H9 (cell line): ENCODE measurements around the gene THY1. TPM values are rescaled to one million over a fixed set of nuclear protein-coding genes. Genes with fewer than 3 reads are reported as not detected.

Source experiments
- DNase-seq: peaks from one replicate; pipeline ENCODE4 v3.0.0-alpha.2; 2017
- H2AFZ ChIP-seq: one replicate; pipeline ENCODE4 v1.6.1; 2013; ENCODE audit warnings: mild to moderate bottlenecking, low read length, control low read depth, moderate library complexity
- H2AK5ac ChIP-seq: 2 replicates; pipeline ENCODE4 v1.6.1; 2013; ENCODE audit warnings: low read length, control low read depth, mixed read lengths; ENCODE audit not compliant: insufficient read length
- H2BK120ac ChIP-seq: one replicate; pipeline ENCODE4 v1.6.1; 2013; ENCODE audit warnings: low read depth, mild to moderate bottlenecking, low read length, control low read depth, inconsistent platforms; ENCODE audit not compliant: poor library complexity, severe bottlenecking
- H2BK12ac ChIP-seq: 2 replicates; pipeline ENCODE4 v1.6.1; 2013; ENCODE audit warnings: low read length, control low read depth, mixed read lengths, low read depth; ENCODE audit not compliant: insufficient read length
- H2BK15ac ChIP-seq: 2 replicates; pipeline ENCODE4 v1.6.1; 2013; ENCODE audit warnings: low read depth, low read length, control low read depth
- H2BK20ac ChIP-seq: one replicate; pipeline ENCODE4 v1.6.1; 2013; ENCODE audit warnings: low read depth, mild to moderate bottlenecking, low read length, control low read depth, inconsistent platforms; ENCODE audit not compliant: poor library complexity, severe bottlenecking
- H2BK5ac ChIP-seq: 2 replicates; pipeline ENCODE4 v1.6.1; 2013; ENCODE audit warnings: low read length, control low read depth, mixed read lengths; ENCODE audit not compliant: insufficient read length
- H3K14ac ChIP-seq: 2 replicates; pipeline ENCODE4 v1.6.1; 2013; ENCODE audit warnings: low read length, control low read depth; ENCODE audit not compliant: insufficient read depth
- H3K18ac ChIP-seq: 2 replicates; pipeline ENCODE4 v1.6.1; 2013; ENCODE audit warnings: low read depth, mild to moderate bottlenecking, mixed read lengths, low read length, control low read depth; ENCODE audit not compliant: insufficient read length
- H3K23ac ChIP-seq: 2 replicates; pipeline ENCODE4 v1.6.1; 2013; ENCODE audit warnings: low read length, control low read depth, mixed read lengths, low read depth; ENCODE audit not compliant: insufficient read length
- H3K23me2 ChIP-seq: 2 replicates; pipeline ENCODE4 v1.6.1; 2013; ENCODE audit warnings: low read depth, mild to moderate bottlenecking, mixed read lengths, low read length, control low read depth; ENCODE audit not compliant: insufficient read length, poor library complexity, severe bottlenecking
- H3K27ac ChIP-seq: 2 replicates; pipeline ENCODE4 v1.5.1; 2013; ENCODE audit warnings: low read length, control low read depth, mixed read lengths, low read depth; ENCODE audit not compliant: insufficient read length
- H3K27me3 ChIP-seq: 2 replicates; pipeline ENCODE4 v1.6.1; 2013; ENCODE audit warnings: low read length, control low read depth, inconsistent platforms; ENCODE audit not compliant: insufficient read depth
- H3K4ac ChIP-seq: 2 replicates; pipeline ENCODE4 v1.6.1; 2013; ENCODE audit warnings: low read depth, mild to moderate bottlenecking, control low read depth, inconsistent platforms, low read length, moderate library complexity
- H3K4me1 ChIP-seq: 2 replicates; pipeline ENCODE4 v1.6.1; 2013; ENCODE audit warnings: low read length, control low read depth, inconsistent platforms; ENCODE audit not compliant: insufficient read depth
- H3K4me2 ChIP-seq: 2 replicates; pipeline ENCODE4 v1.6.1; 2013; ENCODE audit warnings: low read length, control low read depth, mixed read lengths; ENCODE audit not compliant: insufficient read length, insufficient read depth
- H3K56ac ChIP-seq: 2 replicates; pipeline ENCODE4 v1.6.1; 2013; ENCODE audit warnings: low read depth, mild to moderate bottlenecking, mixed read lengths, low read length, control low read depth; ENCODE audit not compliant: insufficient read length
- H3K79me1 ChIP-seq: 2 replicates; pipeline ENCODE4 v1.6.1; 2013; ENCODE audit warnings: low read depth, mild to moderate bottlenecking, moderate library complexity, low read length, control low read depth, inconsistent platforms; ENCODE audit not compliant: insufficient read depth, poor library complexity, severe bottlenecking
- H3K79me2 ChIP-seq: 2 replicates; pipeline ENCODE4 v1.6.1; 2013; ENCODE audit warnings: low read length, control low read depth, inconsistent platforms; ENCODE audit not compliant: insufficient read depth
- H3K9ac ChIP-seq: 2 replicates; pipeline ENCODE4 v1.6.1; 2013; ENCODE audit warnings: low read length, control low read depth, mixed read lengths; ENCODE audit not compliant: insufficient read length; ENCODE audit errors: extremely low read depth
- H3K9me3 ChIP-seq: one replicate; pipeline ENCODE4 v1.6.1; 2013; ENCODE audit warnings: low read depth, low read length, inconsistent platforms; ENCODE audit not compliant: control insufficient read depth
- H3T11ph ChIP-seq: one replicate; pipeline ENCODE4 v1.6.1; 2013; ENCODE audit warnings: mild to moderate bottlenecking, low read length, control low read depth, inconsistent platforms
- H4K20me1 ChIP-seq: one replicate; pipeline ENCODE4 v1.6.1; 2013; ENCODE audit not compliant: control insufficient read depth, insufficient read length, insufficient read depth
- H4K5ac ChIP-seq: 2 replicates; pipeline ENCODE4 v1.6.1; 2013; ENCODE audit warnings: low read depth, mild to moderate bottlenecking, mixed read lengths, low read length, control low read depth; ENCODE audit not compliant: insufficient read length
- H4K8ac ChIP-seq: replicated peaks from 2 replicates; pipeline ENCODE4 v1.6.1; 2013; ENCODE audit warnings: low read length, control low read depth, mixed read lengths, low read depth; ENCODE audit not compliant: insufficient read length
- H4K91ac ChIP-seq: 2 replicates; pipeline ENCODE4 v1.6.1; 2013; ENCODE audit warnings: low read depth, mild to moderate bottlenecking, moderate library complexity, mixed read lengths, low read length, control low read depth; ENCODE audit not compliant: insufficient read length
- H3K27ac Mint-ChIP-seq, 3 experiments: 2 replicates in 2 of 3; 3 replicates in 1 of 3; pipeline ENCODE4 v1.8.0; 2020 to 2021; ENCODE audit warnings: mixed read lengths in 3 of 3, mild to moderate bottlenecking in 1 of 3, moderate library complexity in 1 of 3
- H3K27me3 Mint-ChIP-seq: 2 replicates; pipeline ENCODE4 v1.8.0; 2021; ENCODE audit warnings: low read depth, mild to moderate bottlenecking, moderate library complexity, mixed read lengths
- H3K36me3 Mint-ChIP-seq, 3 experiments: 2 replicates in 2 of 3; 3 replicates in 1 of 3; pipeline ENCODE4 v1.8.0; 2020 to 2021; ENCODE audit warnings: low read depth in 3 of 3, mixed read lengths in 3 of 3; ENCODE audit not compliant: insufficient read depth in 1 of 3
- H3K4me1 Mint-ChIP-seq, 2 experiments: 2 replicates each; pipeline ENCODE4 v1.8.0; 2020; ENCODE audit warnings: mixed read lengths in 2 of 2
- H3K4me3 Mint-ChIP-seq, 2 experiments: 2 replicates in 1 of 2; 3 replicates in 1 of 2; pipeline ENCODE4 v1.8.0; 2020 to 2021; ENCODE audit warnings: mild to moderate bottlenecking in 2 of 2, mixed read lengths in 2 of 2, moderate library complexity in 1 of 2
- H3K9me3 Mint-ChIP-seq, 2 experiments: 2 replicates in 1 of 2; 3 replicates in 1 of 2; pipeline ENCODE4 v1.8.0; 2020; ENCODE audit warnings: mild to moderate bottlenecking in 2 of 2, mixed read lengths in 2 of 2, moderate library complexity in 1 of 2
- WGBS: extraction: QIAGEN DNeasy Blood & Tissue Kit; methylation state at CpG from one replicate; pipeline ENCODE4 v1.1.7; 2013; ENCODE audit warnings: missing lambda C conversion rate, low lambda C conversion rate, mixed read lengths; ENCODE audit not compliant: insufficient read length; ENCODE audit errors: extremely low coverage; 5-methylcytosine and 5-hydroxymethylcytosine counted together
- total RNA-seq: library from RNA; stranded (reverse); gene quantifications from 2 replicates; pipeline ENCODE4 v1.2.1, GENCODE V29; 2021
- TF ChIP-seq, protein P1 (sequence below): fragments of 200-600 bp; sonication (generic); conservative IDR thresholded peaks from 3 replicates; pipeline ENCODE4 v1.8.0; 2021; ENCODE audit warnings: antibody characterized with exemption, mild to moderate bottlenecking

THY1 gene
- total RNA-seq, 1 experiment from 2014 or later: 176 TPM

DNA sequence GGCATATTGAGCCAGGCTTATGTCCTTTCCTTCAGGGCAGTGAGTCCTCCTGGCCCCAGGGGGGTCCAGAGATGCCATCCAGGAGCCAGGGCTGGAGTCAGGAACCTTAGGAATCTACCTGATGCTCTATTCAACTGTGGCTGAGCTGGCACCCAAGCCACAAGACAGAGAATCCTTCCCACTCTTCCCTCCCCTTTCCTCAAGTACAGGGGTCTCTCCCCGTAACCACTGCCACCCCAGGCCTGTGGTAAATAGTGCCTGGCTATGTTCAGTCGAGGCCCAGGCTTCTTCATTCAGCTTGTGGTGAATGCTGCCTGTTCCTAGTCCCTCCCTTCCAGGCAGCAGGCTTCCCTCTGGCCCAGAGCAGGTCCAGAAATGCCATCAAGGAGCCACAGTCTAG is 45.5 kb upstream of the THY1 start:
- Histone ChIP-seq H3K27ac (no peak overlapping the region), H3K79me2 (no peaks in the 10 kb centered on the region), H4K20me1 (no peaks in the 10 kb centered on the region), H2BK5ac (no peak overlapping the region), H2BK15ac (no peak overlapping the region), H2BK120ac (no peak overlapping the region), H3T11ph (no peak overlapping the region), H4K91ac (no peak overlapping the region), H4K5ac (no peak overlapping the region), H3K18ac (no peak overlapping the region), H3K27me3 (no peaks in the 10 kb centered on the region), H3K14ac (no peak overlapping the region), H3K4me1 (peaks cover 3% of the 10 kb centered on the region; the same call in 1 of the 2 replicates), H2BK12ac (no peak overlapping the region), H3K4ac (no peak overlapping the region), H4K8ac (no peak overlapping the region), H3K23me2 (no peaks in the 10 kb centered on the region), H2BK20ac (no peak overlapping the region), H3K4me2 (no peak overlapping the region), H3K9ac (no peak overlapping the region), H2AFZ (no peak overlapping the region), H3K56ac (no peak overlapping the region), H3K79me1 (no peaks in the 10 kb centered on the region), H3K23ac (no peak overlapping the region), H3K9me3 (no peaks in the 10 kb centered on the region), H2AK5ac (no peak overlapping the region)
- TF ChIP-seq, protein P1, sequence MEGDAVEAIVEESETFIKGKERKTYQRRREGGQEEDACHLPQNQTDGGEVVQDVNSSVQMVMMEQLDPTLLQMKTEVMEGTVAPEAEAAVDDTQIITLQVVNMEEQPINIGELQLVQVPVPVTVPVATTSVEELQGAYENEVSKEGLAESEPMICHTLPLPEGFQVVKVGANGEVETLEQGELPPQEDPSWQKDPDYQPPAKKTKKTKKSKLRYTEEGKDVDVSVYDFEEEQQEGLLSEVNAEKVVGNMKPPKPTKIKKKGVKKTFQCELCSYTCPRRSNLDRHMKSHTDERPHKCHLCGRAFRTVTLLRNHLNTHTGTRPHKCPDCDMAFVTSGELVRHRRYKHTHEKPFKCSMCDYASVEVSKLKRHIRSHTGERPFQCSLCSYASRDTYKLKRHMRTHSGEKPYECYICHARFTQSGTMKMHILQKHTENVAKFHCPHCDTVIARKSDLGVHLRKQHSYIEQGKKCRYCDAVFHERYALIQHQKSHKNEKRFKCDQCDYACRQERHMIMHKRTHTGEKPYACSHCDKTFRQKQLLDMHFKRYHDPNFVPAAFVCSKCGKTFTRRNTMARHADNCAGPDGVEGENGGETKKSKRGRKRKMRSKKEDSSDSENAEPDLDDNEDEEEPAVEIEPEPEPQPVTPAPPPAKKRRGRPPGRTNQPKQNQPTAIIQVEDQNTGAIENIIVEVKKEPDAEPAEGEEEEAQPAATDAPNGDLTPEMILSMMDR: no peak
- peaks cover 7 to 14% of the 10 kb centered on the region in 2 experiments for H3K4me1 Mint-ChIP-seq
- no peaks in the 10 kb centered on the region for H3K36me3 Mint-ChIP-seq
- H3K27me3 Mint-ChIP-seq: peaks cover 7% of the 10 kb centered on the region
- no peak for DNase-seq
- H3K9me3 Mint-ChIP-seq: no peaks in the 10 kb centered on the region
- WGBS: no CpG with 5 or more reads among the region's 2 CpGs
- no peak overlapping the region for H3K4me3 Mint-ChIP-seq
- no peak overlapping the region for H3K27ac Mint-ChIP-seq
